SK-N-SH (cell line): ENCODE measurements around the gene MNX1. TPM values are rescaled to one million over a fixed set of nuclear protein-coding genes. Genes with fewer than 3 reads are reported as not detected.

ENCODE experiments used
- CTCF ChIA-PET: fragments of 300-600, 350-600 bp; formaldehyde crosslinking; extraction: SDS; loops from one replicate; lab custom pipeline; 2021; lab: Yijun Ruan, JAX
- POLR2A ChIA-PET: fragments of 350-600 bp; sonication (Branson Sonifier 250); formaldehyde crosslinking; extraction: SDS; loops from one replicate; lab custom pipeline; 2020; ENCODE audit warnings: antibody characterized with exemption, inconsistent platforms; lab: Yijun Ruan, JAX
- DNase-seq: peaks from one replicate; pipeline ENCODE4 v3.0.0; 2012
- H2AFZ ChIP-seq: fragments of 200-600 bp; sonication (generic); 2 replicates; pipeline ENCODE4 v1.8.1; 2016; ENCODE audit warnings: antibody characterized with exemption, mild to moderate bottlenecking, low read depth
- H3F3A ChIP-seq: fragments of 200-600 bp; sonication (generic); replicated peaks from 2 replicates; pipeline ENCODE3; 2016; ENCODE audit warnings: antibody characterized with exemption, mild to moderate bottlenecking; ENCODE audit not compliant: insufficient read depth
- H3K27ac ChIP-seq, 2 experiments: fragments of 200-500 bp in 1 of 2; fragments of 200-600 bp in 1 of 2; sonication (Bioruptor generic) in 1 of 2; sonication (generic), shearing (Covaris generic) in 1 of 2; 2 replicates each; pipeline versions ENCODE4 v1.5.1 to v1.6.1; 2014 to 2016; ENCODE audit warnings: low read depth in 2 of 2, inconsistent platforms in 1 of 2, low read length in 1 of 2, mild to moderate bottlenecking in 1 of 2, mixed read lengths in 1 of 2
- H3K27me3 ChIP-seq: fragments of 200-600 bp; sonication (generic), shearing (Covaris generic); 2 replicates; pipeline ENCODE4 v1.6.1; 2016; ENCODE audit warnings: mixed run types; ENCODE audit not compliant: insufficient read depth
- H3K36me3 ChIP-seq, 2 experiments: fragments of 200-500 bp in 1 of 2; fragments of 200-600 bp in 1 of 2; sonication (Bioruptor generic) in 1 of 2; sonication (generic) in 1 of 2; replicated peaks in 1 of 2; 2 replicates each; pipeline versions ENCODE3 to v1.5.1; 2014 to 2016; ENCODE audit warnings: low read length in 1 of 2, mild to moderate bottlenecking in 1 of 2; ENCODE audit not compliant: insufficient read depth in 2 of 2, control insufficient read depth in 1 of 2
- H3K4me1 ChIP-seq, 2 experiments: fragments of 200-500 bp in 1 of 2; fragments of 200-600 bp in 1 of 2; sonication (Bioruptor generic) in 1 of 2; sonication (generic), shearing (Covaris generic) in 1 of 2; 2 replicates each; pipeline versions ENCODE4 v1.5.1 to v1.6.1; 2014 to 2016; ENCODE audit warnings: low read depth in 1 of 2, low read length in 1 of 2, mixed run types in 1 of 2; ENCODE audit not compliant: insufficient read depth in 2 of 2, control insufficient read depth in 1 of 2
- H3K4me2 ChIP-seq: fragments of 200-600 bp; sonication (generic), shearing (Covaris generic); 2 replicates; pipeline ENCODE4 v1.6.1; 2017; ENCODE audit warnings: mixed run types
- H3K4me3 ChIP-seq, 2 experiments: fragments of 200-500 bp in 1 of 2; fragments of 200-600 bp in 1 of 2; sonication (Bioruptor generic) in 1 of 2; sonication (generic), shearing (Covaris generic) in 1 of 2; 2 replicates each; pipeline versions ENCODE4 v1.5.1 to v1.8.1; 2014 to 2016; ENCODE audit warnings: low read depth in 2 of 2, inconsistent platforms in 1 of 2, low read length in 1 of 2, mild to moderate bottlenecking in 1 of 2, mixed read lengths in 1 of 2, moderate library complexity in 1 of 2
- H3K79me2 ChIP-seq: fragments of 200-600 bp; sonication (generic); 2 replicates; pipeline ENCODE4 v1.8.1; 2017; ENCODE audit warnings: mild to moderate bottlenecking; ENCODE audit not compliant: insufficient read depth
- H3K9ac ChIP-seq: fragments of 200-600 bp; sonication (generic); 2 replicates; pipeline ENCODE4 v1.6.1; 2017; ENCODE audit warnings: mixed run types
- H3K9me2 ChIP-seq: fragments of 200-600 bp; sonication (generic); 2 replicates; pipeline ENCODE4 v1.6.1; 2017; ENCODE audit warnings: mixed run types
- H3K9me3 ChIP-seq: fragments of 200-600 bp; sonication (generic); 2 replicates; pipeline ENCODE4 v1.6.1; 2017; ENCODE audit warnings: mixed run types, mild to moderate bottlenecking, moderate library complexity
- H4K20me1 ChIP-seq: fragments of 200-600 bp; sonication (generic); 2 replicates; pipeline ENCODE4 v1.6.1; 2017; ENCODE audit warnings: mild to moderate bottlenecking, mixed run types; ENCODE audit not compliant: insufficient read depth
- CHD2 ChIP-seq: fragments of 150-350 bp; IDR thresholded peaks from 2 replicates; pipeline ENCODE4 v1.6.1; 2018; ENCODE audit warnings: low read length; ENCODE audit not compliant: partially characterized antibody
- EP300 ChIP-seq, 2 experiments: IDR thresholded peaks; 2 replicates each; pipeline versions ENCODE4 v1.4.0 to v1.6.1; 2012; ENCODE audit warnings: borderline replicate concordance in 1 of 2, low read depth in 1 of 2, low read length in 1 of 2
- EZH2phosphoT487 ChIP-seq: fragments of 200-600 bp; sonication (generic); IDR thresholded peaks from 2 replicates; pipeline ENCODE4 v1.6.1; 2017; ENCODE audit warnings: low read depth, mixed run types, mild to moderate bottlenecking, antibody characterized with exemption, moderate library complexity, borderline replicate concordance
- FOSL2 ChIP-seq: IDR thresholded peaks from 2 replicates; pipeline ENCODE4 v1.4.0; 2012; ENCODE audit warnings: low read depth, mild to moderate bottlenecking, moderate library complexity, borderline replicate concordance
- FOXM1 ChIP-seq: IDR thresholded peaks from 2 replicates; pipeline ENCODE4 v1.4.0; 2012; ENCODE audit warnings: low read depth, mild to moderate bottlenecking
- IRF3 ChIP-seq: fragments of 150-350 bp; IDR thresholded peaks from 2 replicates; pipeline ENCODE4 v1.6.1; 2016; ENCODE audit warnings: mild to moderate bottlenecking, low read depth, low read length
- MEF2A ChIP-seq: IDR thresholded peaks from 2 replicates; pipeline ENCODE4 v1.4.0; 2012; ENCODE audit warnings: low read depth, borderline replicate concordance
- PBX3 ChIP-seq: IDR thresholded peaks from 2 replicates; pipeline ENCODE4; 2012
- RCOR1 ChIP-seq: fragments of 150-350 bp; IDR thresholded peaks from 2 replicates; pipeline ENCODE4 v1.6.1; 2017; ENCODE audit warnings: antibody characterized with exemption, low read length
- RFX5 ChIP-seq: IDR thresholded peaks from 2 replicates; pipeline ENCODE4 v1.6.1; 2012; ENCODE audit warnings: mild to moderate bottlenecking, improper control_type of control experiment, low read length
- SIN3A ChIP-seq: IDR thresholded peaks from 2 replicates; pipeline ENCODE4 v1.6.1; 2012; ENCODE audit warnings: low read depth, mild to moderate bottlenecking, low read length, moderate library complexity, borderline replicate concordance
- USF1 ChIP-seq: IDR thresholded peaks from 2 replicates; pipeline ENCODE4 v1.4.0; 2012; ENCODE audit warnings: low read depth, borderline replicate concordance
- YY1 ChIP-seq: IDR thresholded peaks from 2 replicates; pipeline ENCODE4 v1.4.0; 2012; ENCODE audit warnings: low read depth, mild to moderate bottlenecking
- ZBTB33 ChIP-seq: IDR thresholded peaks from 2 replicates; pipeline ENCODE4 v1.4.0; 2012; ENCODE audit warnings: low read depth, borderline replicate concordance
- WGBS: methylation state at CpG from one replicate; pipeline ENCODE4 v1.1.6; 2017; ENCODE audit warnings: low lambda C conversion rate; 5-methylcytosine and 5-hydroxymethylcytosine counted together
- polyA plus RNA-seq, 3 experiments: library from polyadenylated mRNA; depleted of rRNA; stranded (reverse); fragments of >200 nt; gene quantifications; 2 replicates each; pipeline ENCODE4 v1.2.3, GENCODE V29; 2012

MNX1 gene
- polyA plus RNA-seq, 1 of the 3 experiments (the other 2 are of a cell fraction), result not detected

- H3K4me3 ChIP-seq, result no peak overlapping the region; a peak in 1 of 4 replicates
- peaks cover under 1% of the 10 kb centered on the region for H3F3A ChIP-seq
- 21% methylated on average over 43 of the region's 57 CpGs for WGBS
- H3K9ac ChIP-seq, result no peak overlapping the region
- H3K79me2 ChIP-seq, result no peaks in the 10 kb centered on the region
- TF ChIP-seq EZH2phosphoT487, result peak; percentile 96
- TF ChIP-seq CHD2, result no peak
- TF ChIP-seq EP300 (IDR thresholded peaks at IDR 0.05; ENCODE audit: borderline replicate concordance in 1 of 2, low read depth in 1 of 2, low read length in 1 of 2), result no peak
- H3K27ac ChIP-seq, result no peak overlapping the region
- H3K4me1 ChIP-seq, result peaks cover 10 to 12% of the 10 kb centered on the region in 2 experiments; a peak in 3 of 4 replicates
- H3K4me2 ChIP-seq, result peak overlapping the region; percentile 68; the same call in 1 of the 2 replicates
- POLR2A ChIA-PET, result no interaction called here
- H3K27me3 ChIP-seq, result peaks cover 82% of the 10 kb centered on the region
- peak; percentile 64 for DNase-seq
- CTCF ChIA-PET, result interaction anchor here (0.6 to 5.1 kb wide), 3 partner anchors 50 to 274 kb away, joined by 3 to 15 read pairs (median 3); partner anchors contain the start of gene NOM1
- H4K20me1 ChIP-seq, result peaks cover 6% of the 10 kb centered on the region
- no peak overlapping the region for H2AFZ ChIP-seq
- H3K36me3 ChIP-seq, result no peaks in the 10 kb centered on the region
- H3K9me3 ChIP-seq, result no peaks in the 10 kb centered on the region
- no peaks in the 10 kb centered on the region for H3K9me2 ChIP-seq
These were observed 11.2 kb downstream of the MNX1 start for GRCh38 chr7:156998988-156999957.

GRCh38 chr7:156994417-156994816 lies 16.0 kb downstream of the MNX1 start:
- ChIA-PET CTCF (interaction anchor here (0.6 to 2.0 kb wide), 4 partner anchors 8 to 250 kb away, joined by 3 to 9 read pairs (median 6); no protein-coding TSS in a partner anchor), POLR2A (no interaction called here)
- Histone ChIP-seq H3K79me2 (no peaks in the 10 kb centered on the region), H3K9me3 (no peaks in the 10 kb centered on the region), H3K4me2 (no peak overlapping the region), H3K4me3 (no peak overlapping the region), H3K9ac (no peak overlapping the region), H3K4me1 (peaks cover 0 to 10% of the 10 kb centered on the region in 2 experiments; a peak in 1 of 4 replicates), H2AFZ (no peak overlapping the region), H3K36me3 (no peaks in the 10 kb centered on the region), H3K27ac (no peak overlapping the region), H4K20me1 (no peaks in the 10 kb centered on the region), H3K9me2 (no peaks in the 10 kb centered on the region), H3K27me3 (peaks cover 41% of the 10 kb centered on the region), H3F3A (no peaks in the 10 kb centered on the region)
- DNase-seq, result peak; percentile 13
- no peak for TF ChIP-seq PBX3
- TF ChIP-seq FOXM1, result no peak
- WGBS, result 86% methylated on average over 8 of the region's 8 CpGs

- POLR2A ChIA-PET, result no interaction called here
- H3K27me3 ChIP-seq, result peaks cover 36% of the 10 kb centered on the region
- H3K4me3 ChIP-seq, result no peak overlapping the region
- TF ChIP-seq RFX5 (no peak), ZBTB33 (no peak), FOSL2 (no peak), USF1 (no peak), MEF2A (no peak), YY1 (no peak), SIN3A (no peak), RCOR1 (no peak), EP300 (IDR thresholded peaks at IDR 0.05; ENCODE audit: borderline replicate concordance in 1 of 2, low read depth in 1 of 2, low read length in 1 of 2) (no peak), IRF3 (no peak)
These were observed 16.6 kb downstream of the MNX1 start for GRCh38 chr7:156993925-156994235.

More at GRCh38 chr7:156993925-156994235, 16.6 kb downstream of the MNX1 start:
- no peaks in the 10 kb centered on the region for H3K9me3 ChIP-seq
- no peaks in the 10 kb centered on the region for H3F3A ChIP-seq
- H3K9me2 ChIP-seq, result no peaks in the 10 kb centered on the region
- WGBS, result 73% methylated on average over 10 of the region's 10 CpGs
- no peaks in the 10 kb centered on the region for H4K20me1 ChIP-seq
- no peak overlapping the region for H3K9ac ChIP-seq
- peaks cover 0 to 10% of the 10 kb centered on the region in 2 experiments; a peak in 1 of 4 replicates for H3K4me1 ChIP-seq
- CTCF ChIA-PET, result interaction anchor here (0.6 to 3.0 kb wide), 8 partner anchors 9 to 371 kb away, joined by 3 to 14 read pairs (median 4); no protein-coding TSS in a partner anchor
- H3K79me2 ChIP-seq, result no peaks in the 10 kb centered on the region
- no peaks in the 10 kb centered on the region for H3K36me3 ChIP-seq
- no peak overlapping the region for H2AFZ ChIP-seq
- DNase-seq, result peak; percentile 36
- no peak overlapping the region for H3K27ac ChIP-seq
- H3K4me2 ChIP-seq, result no peak overlapping the region
